GM20000 (cell line): ENCODE measurements around the gene INTU.

ENCODE experiments used
- DNase-seq: peaks from one replicate; pipeline ENCODE4 v3.0.0; 2012; ENCODE audit warnings: low spot score
- TF ChIP-seq, protein P1 (sequence below): IDR thresholded peaks from 2 replicates; pipeline ENCODE4 v1.5.1; 2012; ENCODE audit warnings: mild to moderate bottlenecking, control low read depth; ENCODE audit errors: extremely low read depth, missing control alignments

INTU gene

DNA sequence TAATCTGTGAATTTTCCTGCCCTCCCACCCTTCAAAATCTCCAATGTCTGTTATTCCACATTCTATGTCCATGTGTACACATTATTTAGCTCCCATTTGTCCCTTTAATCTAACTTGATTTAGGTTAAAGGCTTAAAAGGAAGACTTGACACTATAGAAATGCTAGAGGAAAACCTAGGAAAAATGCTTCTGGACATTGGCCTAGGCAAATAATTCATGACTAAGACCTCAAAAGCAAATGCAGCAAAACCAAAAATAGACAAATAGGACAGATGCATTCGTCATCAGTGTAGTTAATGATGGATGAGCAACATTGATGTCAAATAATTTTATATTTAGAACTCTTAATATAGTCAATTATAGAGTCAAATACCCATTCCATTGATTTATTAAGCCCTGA is 36.9 kb downstream of the INTU start:
- no peak for DNase-seq
- TF ChIP-seq, protein P1, sequence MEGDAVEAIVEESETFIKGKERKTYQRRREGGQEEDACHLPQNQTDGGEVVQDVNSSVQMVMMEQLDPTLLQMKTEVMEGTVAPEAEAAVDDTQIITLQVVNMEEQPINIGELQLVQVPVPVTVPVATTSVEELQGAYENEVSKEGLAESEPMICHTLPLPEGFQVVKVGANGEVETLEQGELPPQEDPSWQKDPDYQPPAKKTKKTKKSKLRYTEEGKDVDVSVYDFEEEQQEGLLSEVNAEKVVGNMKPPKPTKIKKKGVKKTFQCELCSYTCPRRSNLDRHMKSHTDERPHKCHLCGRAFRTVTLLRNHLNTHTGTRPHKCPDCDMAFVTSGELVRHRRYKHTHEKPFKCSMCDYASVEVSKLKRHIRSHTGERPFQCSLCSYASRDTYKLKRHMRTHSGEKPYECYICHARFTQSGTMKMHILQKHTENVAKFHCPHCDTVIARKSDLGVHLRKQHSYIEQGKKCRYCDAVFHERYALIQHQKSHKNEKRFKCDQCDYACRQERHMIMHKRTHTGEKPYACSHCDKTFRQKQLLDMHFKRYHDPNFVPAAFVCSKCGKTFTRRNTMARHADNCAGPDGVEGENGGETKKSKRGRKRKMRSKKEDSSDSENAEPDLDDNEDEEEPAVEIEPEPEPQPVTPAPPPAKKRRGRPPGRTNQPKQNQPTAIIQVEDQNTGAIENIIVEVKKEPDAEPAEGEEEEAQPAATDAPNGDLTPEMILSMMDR: no peak

DNA sequence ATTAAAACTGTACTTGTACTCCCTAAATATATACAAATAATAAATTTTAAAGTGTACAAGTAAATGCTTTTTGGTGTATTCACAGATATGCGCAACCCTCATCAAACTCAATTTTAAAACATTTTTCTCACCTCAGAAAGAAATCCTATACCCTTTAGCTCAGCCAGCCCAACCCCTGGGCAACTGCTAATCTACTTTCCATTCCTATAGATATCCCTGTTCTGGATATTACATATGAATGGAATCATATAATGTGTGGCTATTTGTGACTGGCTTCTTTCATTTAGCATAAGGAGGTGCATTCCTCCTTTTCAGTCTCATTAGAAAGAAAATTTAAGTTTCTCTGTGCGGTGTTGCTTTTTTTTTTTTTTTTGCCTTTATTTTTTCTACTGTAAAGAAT is 39.4 kb downstream of the INTU start:
- TF ChIP-seq, protein P1: no peak
- DNase-seq: no peak

DNA sequence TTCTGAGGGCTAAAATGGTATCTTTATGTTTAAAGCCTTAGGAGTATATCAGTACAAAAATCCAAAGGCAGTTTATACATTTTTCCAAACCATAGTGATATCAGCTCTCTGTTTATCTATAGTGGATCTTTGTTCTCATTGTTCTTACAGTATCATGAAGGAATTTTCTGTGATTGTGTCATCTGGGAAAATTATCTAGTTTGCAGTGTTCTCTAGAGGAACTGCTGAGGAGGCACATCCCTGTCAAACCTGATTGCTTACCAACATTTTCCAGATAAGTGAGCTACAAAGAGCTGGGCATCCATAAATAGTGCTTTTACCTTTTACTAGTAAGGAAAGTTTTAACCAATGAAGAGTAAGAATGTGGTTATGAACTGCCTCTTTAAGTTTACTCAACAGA is 52.5 kb downstream of the INTU start:
- DNase-seq: no peak
- TF ChIP-seq, protein P1: no peak

DNA sequence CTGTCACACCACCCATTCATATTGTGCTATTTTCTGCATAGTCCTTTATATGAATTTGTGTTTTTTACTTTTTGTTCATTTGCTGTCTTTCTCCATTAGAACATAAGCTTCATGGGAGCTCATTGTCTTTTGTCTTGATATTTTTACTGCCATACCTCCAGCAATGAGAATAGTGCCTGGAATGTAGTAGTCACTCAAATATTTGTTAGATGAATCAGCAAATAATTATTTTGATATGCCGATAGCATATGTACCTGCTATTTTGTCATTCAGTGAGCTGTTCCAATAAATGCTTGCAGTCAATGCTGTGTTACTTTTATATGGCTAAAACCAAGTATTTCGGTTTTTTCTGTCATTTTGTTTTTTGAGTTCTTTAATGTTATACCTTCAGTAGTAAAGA is 53.9 kb downstream of the INTU start:
- TF ChIP-seq, protein P1: no peak
- DNase-seq: no peak

DNA sequence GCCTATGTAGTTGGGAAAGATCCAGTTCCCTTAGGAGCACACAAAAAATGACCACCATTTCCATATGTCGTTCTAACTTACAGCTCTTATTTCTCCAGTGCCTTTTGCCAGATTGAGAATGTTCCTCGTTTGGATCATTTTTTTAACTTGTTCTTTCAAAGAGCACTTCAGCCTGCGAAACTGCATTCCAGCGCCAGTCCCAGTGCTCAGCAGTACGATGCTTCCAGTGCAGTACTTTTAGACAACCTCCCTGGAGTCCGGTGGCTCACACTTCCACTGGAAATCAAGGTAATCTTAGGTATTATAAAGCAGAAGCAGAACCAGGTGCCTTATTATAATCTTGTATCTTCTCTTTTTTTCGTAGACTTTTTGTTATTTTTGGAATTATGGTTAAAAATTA is 54.8 kb downstream of the INTU start:
- TF ChIP-seq, protein P1: no peak

DNA sequence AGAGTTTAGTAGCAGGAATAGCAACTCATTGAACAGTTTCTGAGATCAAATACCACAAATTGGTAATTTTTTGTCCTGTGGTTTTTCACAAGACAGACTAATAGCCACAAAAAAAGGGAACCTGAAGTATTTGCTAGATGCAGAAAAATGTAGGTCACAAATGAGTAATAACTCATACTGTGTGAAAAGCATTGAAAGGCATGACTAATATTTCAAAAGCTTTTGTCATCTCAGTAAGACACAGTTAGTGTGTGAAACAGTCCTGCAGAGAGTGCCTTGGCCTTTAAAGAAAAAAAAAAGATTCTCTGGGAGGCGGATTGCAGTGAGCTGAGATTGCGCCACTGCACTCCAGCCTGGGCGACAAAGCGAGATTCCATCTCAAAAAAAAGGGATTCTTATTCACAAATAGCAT is 66.0 kb downstream of the INTU start:
- peak; percentile 65 for DNase-seq

More for the DNA sequence above, 54.8 kb downstream of the INTU start:
- no peak for DNase-seq

DNA sequence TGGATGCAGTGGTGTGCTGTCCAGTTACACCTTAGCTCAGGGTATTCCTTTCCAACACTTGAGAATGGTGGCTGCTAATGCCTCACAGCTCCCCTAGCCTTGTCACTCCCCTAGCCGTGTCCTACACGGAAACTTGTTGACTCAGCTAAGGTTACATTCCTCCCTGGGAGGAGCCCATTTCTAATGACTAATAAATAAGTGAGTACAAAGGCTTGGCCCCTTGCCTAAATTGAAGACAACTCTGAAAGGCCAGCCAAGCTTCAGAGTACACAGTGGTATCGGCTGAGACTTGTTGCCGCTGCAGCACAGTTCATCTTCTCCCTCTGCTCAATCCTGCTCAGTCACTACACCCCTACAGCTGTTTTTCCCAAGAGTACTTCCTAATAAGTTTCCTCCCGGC is 76.2 kb downstream of the INTU start:
- no peak for DNase-seq

More for the DNA sequence above, 66.0 kb downstream of the INTU start:
- TF ChIP-seq, protein P1: no peak

More for the DNA sequence above, 76.2 kb downstream of the INTU start:
- TF ChIP-seq, protein P1: no peak
